Activated T-cell treated with anti-CD3 and anti-CD28 coated beads, Interleukin-2, amount 50 U/mL, for 72 hours (primary cell): Measurements from ENCODE around the gene NXF3. TPM values are rescaled to one million over a fixed set of nuclear protein-coding genes. Genes with fewer than 3 reads are reported as not detected.
"Not testable (repeated sequence)": the region's sequence is repeated elsewhere in the genome, so short reads cannot be mapped to it uniquely, and the experiment has no call there.

Experiments
- ATAC-seq, 2 donors: fragments of 150-1000 bp; cut with Tn5 transposase; replicated peaks in 1 of 2; 2 replicates each; pipeline ENCODE4 v1.10.0; 2021; ENCODE audit warnings: moderate library complexity in 2 of 2, mild to moderate bottlenecking in 1 of 2
- DNase-seq, 2 donors: peaks; one replicate each; pipeline ENCODE4 v3.0.0; 2021 to 2022; ENCODE audit warnings: mixed read lengths in 1 of 2
- H3K27ac Mint-ChIP-seq: one replicate; pipeline ENCODE4 v1.8.0; 2022; ENCODE audit warnings: mild to moderate bottlenecking, moderate library complexity, mixed read lengths
- H3K27me3 Mint-ChIP-seq: one replicate; pipeline ENCODE4 v1.8.0; 2022; ENCODE audit warnings: low read depth, mixed read lengths
- H3K36me3 Mint-ChIP-seq, 2 donors: one replicate each; pipeline ENCODE4 v1.8.0; 2022; ENCODE audit warnings: mixed read lengths in 2 of 2, mild to moderate bottlenecking in 1 of 2; ENCODE audit not compliant: insufficient read depth in 2 of 2
- H3K4me1 Mint-ChIP-seq: one replicate; pipeline ENCODE4 v1.8.0; 2022; ENCODE audit warnings: low read depth, mixed read lengths
- H3K4me3 Mint-ChIP-seq, 2 donors: one replicate each; pipeline ENCODE4 v1.8.0; 2022; ENCODE audit warnings: mild to moderate bottlenecking in 2 of 2, mixed read lengths in 2 of 2, moderate library complexity in 2 of 2
- H3K9me3 Mint-ChIP-seq, 2 donors: one replicate each; pipeline ENCODE4 v1.8.0; 2022; ENCODE audit warnings: mixed read lengths in 2 of 2
- total RNA-seq, 2 donors: library from RNA; stranded (reverse); gene quantifications; one replicate each; pipeline ENCODE4 v1.2.3, GENCODE V29; 2022

Gene NXF3, protein sequence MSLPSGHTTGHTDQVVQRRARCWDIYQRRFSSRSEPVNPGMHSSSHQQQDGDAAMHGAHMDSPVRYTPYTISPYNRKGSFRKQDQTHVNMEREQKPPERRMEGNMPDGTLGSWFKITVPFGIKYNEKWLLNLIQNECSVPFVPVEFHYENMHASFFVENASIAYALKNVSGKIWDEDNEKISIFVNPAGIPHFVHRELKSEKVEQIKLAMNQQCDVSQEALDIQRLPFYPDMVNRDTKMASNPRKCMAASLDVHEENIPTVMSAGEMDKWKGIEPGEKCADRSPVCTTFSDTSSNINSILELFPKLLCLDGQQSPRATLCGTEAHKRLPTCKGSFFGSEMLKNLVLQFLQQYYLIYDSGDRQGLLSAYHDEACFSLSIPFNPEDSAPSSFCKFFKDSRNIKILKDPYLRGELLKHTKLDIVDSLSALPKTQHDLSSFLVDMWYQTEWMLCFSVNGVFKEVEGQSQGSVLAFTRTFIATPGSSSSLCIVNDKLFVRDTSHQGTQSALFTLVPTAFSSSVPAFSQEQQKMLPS
- total RNA-seq = under 1 TPM in 1 of 2 donors, not detected in 1; 0.12 TPM

GRCh38 chrX:103092942-103093341, at the start of gene NXF3:
Gene NXF3, minus strand, starts transcription at chrX:103093143. Its CDS starts 120 bp downstream, at chrX:103093023.
- Mint-ChIP-seq H3K36me3 (no peaks in the 10 kb centered on the region), H3K9me3 (no peaks in the 10 kb centered on the region), H3K27me3 (peaks cover 30% of the 10 kb centered on the region), H3K4me3 (no peak within 1 kb of the TSS), H3K4me1 (no peaks in the 10 kb centered on the region), H3K27ac (no peak within 1 kb of the TSS)
- DNase-seq = no peak
- no peak for ATAC-seq

GRCh38 chrX:103136528-103136927, 43.6 kb upstream of the NXF3 start:
- ATAC-seq, H3K36me3 Mint-ChIP-seq, H3K4me3 Mint-ChIP-seq, H3K27ac Mint-ChIP-seq, H3K4me1 Mint-ChIP-seq, DNase-seq, H3K9me3 Mint-ChIP-seq: not testable (repeated sequence)
- peaks cover 25% of the 10 kb centered on the region for H3K27me3 Mint-ChIP-seq

GRCh38 chrX:103124284-103124683, 31.3 kb upstream of the NXF3 start:
- Mint-ChIP-seq H3K27me3 (peaks cover 54% of the 10 kb centered on the region), H3K9me3 (no peaks in the 10 kb centered on the region), H3K36me3 (no peaks in the 10 kb centered on the region), H3K27ac (no peak overlapping the region), H3K4me1 (peaks cover 7% of the 10 kb centered on the region), H3K4me3 (no peak overlapping the region)
- DNase-seq (no peak), ATAC-seq (no peak)

DNA sequence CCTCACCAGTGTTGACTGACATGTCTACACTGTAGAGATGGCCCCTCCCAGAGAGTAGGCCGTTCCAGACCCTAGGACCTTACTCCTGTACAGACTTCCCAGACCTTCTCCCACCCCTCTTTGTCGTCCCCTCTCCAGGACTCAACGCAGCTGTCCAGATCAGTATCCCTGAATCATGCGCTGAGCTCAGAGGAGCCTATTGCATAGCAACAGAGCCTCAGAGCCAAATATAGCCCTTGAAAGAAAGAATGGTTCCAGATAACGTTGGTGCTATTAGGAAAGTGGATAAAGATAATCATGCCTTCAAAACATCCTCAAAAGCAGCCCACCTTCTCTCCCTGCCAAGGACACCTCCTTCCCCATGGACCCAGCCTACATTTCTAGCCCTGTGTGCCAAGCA, 27.8 kb upstream of the NXF3 start:
- DNase-seq (no peak), ATAC-seq (no peak)
- H3K9me3 Mint-ChIP-seq = no peaks in the 10 kb centered on the region
- H3K36me3 Mint-ChIP-seq = no peaks in the 10 kb centered on the region
- no peaks in the 10 kb centered on the region for H3K4me1 Mint-ChIP-seq
- no peak overlapping the region for H3K27ac Mint-ChIP-seq
- H3K4me3 Mint-ChIP-seq = no peak overlapping the region
- peaks cover 43% of the 10 kb centered on the region for H3K27me3 Mint-ChIP-seq

GRCh38 chrX:103116970-103117369, 24.0 kb upstream of the NXF3 start:
- H3K36me3 Mint-ChIP-seq, ATAC-seq, H3K4me1 Mint-ChIP-seq, DNase-seq, H3K27ac Mint-ChIP-seq, H3K9me3 Mint-ChIP-seq, H3K4me3 Mint-ChIP-seq: not testable (repeated sequence)
- peaks cover 29% of the 10 kb centered on the region for H3K27me3 Mint-ChIP-seq

DNA sequence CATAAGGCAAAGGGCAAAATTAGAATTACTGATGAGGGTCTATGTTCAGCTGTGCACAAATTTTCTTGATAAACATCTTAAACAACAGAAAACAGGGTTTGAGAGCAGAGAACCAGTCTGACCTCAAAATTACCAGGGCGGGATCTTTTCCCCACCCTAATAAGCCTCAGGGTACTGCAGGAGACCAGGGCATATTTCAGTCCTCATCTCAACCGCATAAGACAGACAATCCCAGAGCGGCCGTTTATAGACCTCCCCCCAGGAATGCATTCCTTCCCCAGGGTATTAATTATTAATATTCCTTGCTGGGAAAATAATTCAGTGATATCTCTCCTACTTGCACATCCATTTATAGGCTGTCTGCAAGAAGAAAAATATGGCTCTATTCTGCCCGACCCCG, 16.6 kb upstream of the NXF3 start:
- not testable (repeated sequence) for H3K4me1 Mint-ChIP-seq, H3K27ac Mint-ChIP-seq, H3K36me3 Mint-ChIP-seq, ATAC-seq, DNase-seq, H3K4me3 Mint-ChIP-seq, H3K9me3 Mint-ChIP-seq
- H3K27me3 Mint-ChIP-seq = peaks cover 15% of the 10 kb centered on the region

DNA sequence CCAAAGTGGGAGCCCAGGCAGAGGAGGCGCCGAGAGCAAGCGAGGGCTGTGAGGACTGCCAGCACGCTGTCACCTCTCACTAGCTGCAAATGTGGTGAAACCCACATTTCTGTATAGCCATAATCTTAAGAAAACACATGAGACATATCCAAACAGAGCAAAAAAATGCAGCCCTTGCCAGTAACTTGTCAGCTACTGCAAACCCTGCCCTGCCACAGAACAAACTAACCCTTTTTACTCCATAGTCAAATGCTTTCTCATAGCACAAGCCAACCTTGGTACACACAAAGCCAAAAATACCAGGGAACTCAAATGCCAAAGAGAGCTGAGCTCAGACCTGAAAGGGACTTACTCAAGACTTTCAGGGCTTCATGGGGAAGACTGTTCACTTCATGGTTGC, 14.9 kb upstream of the NXF3 start:
- no peak for DNase-seq
- peaks cover 8% of the 10 kb centered on the region for H3K27me3 Mint-ChIP-seq
- H3K4me3 Mint-ChIP-seq = no peak overlapping the region
- H3K9me3 Mint-ChIP-seq = peaks cover 5 to 6% of the 10 kb centered on the region in 2 donors
- no peaks in the 10 kb centered on the region for H3K4me1 Mint-ChIP-seq
- no peak for ATAC-seq
- no peak overlapping the region for H3K27ac Mint-ChIP-seq
- peaks cover 0 to 2% of the 10 kb centered on the region in 2 donors for H3K36me3 Mint-ChIP-seq

DNA sequence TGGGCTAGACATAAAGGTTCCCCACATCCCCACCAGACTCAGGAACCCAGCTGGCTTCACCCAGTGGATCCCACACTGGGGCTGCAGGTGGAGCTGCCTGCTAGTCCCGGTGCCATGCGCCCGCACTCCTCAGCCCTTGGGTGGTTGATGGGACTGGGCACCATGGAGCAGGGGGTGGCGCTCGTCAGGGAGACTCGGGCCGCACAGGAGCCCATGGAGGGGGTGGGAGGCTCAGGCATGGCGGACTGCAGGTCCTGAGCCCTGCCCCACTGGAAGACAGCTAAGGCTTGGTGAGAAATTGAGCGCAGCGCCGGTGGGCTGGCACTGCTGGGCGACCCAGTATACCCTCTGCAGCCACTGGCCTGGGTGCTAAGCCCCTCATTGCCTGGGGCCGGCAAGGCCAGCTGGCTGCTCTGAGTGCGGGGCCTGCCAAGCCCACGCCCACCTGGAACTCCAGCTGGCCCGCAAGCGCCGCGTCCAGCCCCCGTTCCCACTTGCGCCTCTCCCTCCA, 14.3 kb upstream of the NXF3 start:
- not testable (repeated sequence) for H3K9me3 Mint-ChIP-seq, H3K36me3 Mint-ChIP-seq, H3K4me3 Mint-ChIP-seq, H3K4me1 Mint-ChIP-seq, DNase-seq, H3K27me3 Mint-ChIP-seq, H3K27ac Mint-ChIP-seq, ATAC-seq

GRCh38 chrX:103104370-103104769, 11.4 kb upstream of the NXF3 start:
- not testable (repeated sequence) for H3K4me1 Mint-ChIP-seq, ATAC-seq, H3K36me3 Mint-ChIP-seq, H3K9me3 Mint-ChIP-seq, DNase-seq, H3K4me3 Mint-ChIP-seq, H3K27ac Mint-ChIP-seq
- peaks cover 11% of the 10 kb centered on the region for H3K27me3 Mint-ChIP-seq

GRCh38 chrX:103103866-103104265, 10.9 kb upstream of the NXF3 start:
- H3K27ac Mint-ChIP-seq, H3K9me3 Mint-ChIP-seq, H3K4me1 Mint-ChIP-seq, ATAC-seq, H3K4me3 Mint-ChIP-seq, H3K36me3 Mint-ChIP-seq, DNase-seq: not testable (repeated sequence)
- peaks cover 11% of the 10 kb centered on the region for H3K27me3 Mint-ChIP-seq

DNA sequence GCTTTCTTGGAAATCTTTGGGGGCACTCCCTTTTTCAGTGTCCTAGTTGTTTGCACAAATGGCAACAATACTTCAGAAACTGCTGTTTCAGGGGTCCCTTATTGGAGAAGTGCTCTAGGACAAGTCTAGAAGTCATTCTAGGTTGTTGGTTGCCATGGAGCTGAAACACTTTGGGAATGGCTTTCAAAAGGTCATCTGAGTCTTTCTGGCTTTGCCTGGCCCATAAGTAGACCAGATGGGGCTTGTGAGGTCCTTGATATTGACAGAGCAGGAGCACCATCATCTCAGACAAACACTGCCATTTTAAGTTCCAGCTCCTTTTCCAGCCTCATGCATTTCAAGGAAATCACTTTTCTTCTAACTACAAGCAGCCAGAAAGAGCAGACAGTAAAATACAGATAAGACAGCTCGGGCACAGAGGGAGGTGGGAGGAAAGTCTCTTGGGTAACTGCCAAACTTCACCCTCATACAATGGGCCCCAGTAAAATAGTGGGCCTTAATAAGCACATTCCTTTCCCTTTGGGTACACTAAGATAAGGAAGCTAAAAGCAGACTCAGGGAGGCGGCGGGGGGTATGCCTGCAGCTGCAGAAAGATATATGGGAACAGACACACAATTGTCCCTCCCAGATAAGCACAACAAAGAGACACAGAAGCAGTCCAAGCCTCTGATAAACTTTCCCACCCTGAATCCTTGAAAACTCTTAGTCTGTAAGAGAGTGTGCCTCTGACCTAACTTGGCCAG, 8.5 kb upstream of the NXF3 start:
- DNase-seq (no peak), ATAC-seq (no peak)
- Mint-ChIP-seq H3K27ac (no peak overlapping the region), H3K4me1 (no peaks in the 10 kb centered on the region), H3K9me3 (no peaks in the 10 kb centered on the region), H3K27me3 (peaks cover 27% of the 10 kb centered on the region), H3K4me3 (no peak overlapping the region), H3K36me3 (no peaks in the 10 kb centered on the region)

DNA sequence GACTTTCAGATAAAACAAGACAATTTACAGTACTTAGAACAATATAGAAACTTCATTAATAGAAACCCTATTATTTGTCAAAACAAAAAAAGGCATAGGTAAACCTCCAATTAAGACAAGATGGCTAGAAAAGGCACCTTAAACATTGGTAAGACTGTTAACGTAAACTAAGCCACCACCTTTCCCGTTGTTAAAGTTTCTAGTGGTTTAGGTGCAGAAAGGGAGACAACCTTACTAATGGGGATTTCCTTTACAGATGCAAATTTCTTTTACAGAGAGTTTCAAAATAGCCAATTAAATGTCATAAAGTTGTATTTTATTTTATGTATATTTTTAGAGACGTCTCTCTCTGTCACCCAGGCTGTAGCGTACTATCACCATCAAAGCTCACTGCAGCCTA, 7.5 kb upstream of the NXF3 start:
- Mint-ChIP-seq H3K4me1 (no peaks in the 10 kb centered on the region), H3K27me3 (peaks cover 28% of the 10 kb centered on the region), H3K27ac (no peak overlapping the region), H3K9me3 (no peaks in the 10 kb centered on the region), H3K4me3 (no peak overlapping the region), H3K36me3 (no peaks in the 10 kb centered on the region)
- DNase-seq = no peak
- ATAC-seq = no peak

DNA sequence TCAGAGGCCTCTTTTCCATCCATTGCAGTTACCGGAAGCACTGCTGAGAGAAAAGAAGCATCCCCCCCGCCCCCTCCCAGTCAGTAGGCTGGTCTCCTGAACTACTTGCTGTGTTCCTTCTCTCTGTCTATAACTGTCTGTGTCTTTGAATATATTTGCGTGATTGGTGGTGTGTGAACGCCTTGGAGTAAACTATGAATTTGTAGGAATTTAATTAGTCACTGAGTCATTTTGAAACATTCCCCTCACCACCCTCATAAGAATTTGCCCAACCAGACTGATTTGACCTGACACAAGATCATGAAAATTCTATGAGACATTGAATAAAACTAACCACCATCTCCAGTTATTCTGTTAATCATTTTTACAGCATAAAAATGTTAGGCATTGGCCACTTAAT, 6.7 kb upstream of the NXF3 start:
- no peak for DNase-seq
- Mint-ChIP-seq H3K36me3 (no peaks in the 10 kb centered on the region), H3K27me3 (peaks cover 28% of the 10 kb centered on the region), H3K9me3 (no peaks in the 10 kb centered on the region), H3K4me1 (no peaks in the 10 kb centered on the region), H3K4me3 (no peak overlapping the region), H3K27ac (no peak overlapping the region)
- no peak for ATAC-seq
